ENCODE results near the gene EFCAB6. TPM values are rescaled to one million over a fixed set of nuclear protein-coding genes. Genes with fewer than 3 reads are reported as not detected.

The EFCAB6 gene
- total and polyA plus RNA-seq, 2 of the 4 experiments (the other 2 are of a cell fraction): 0.44 to 1.1 TPM

DNA sequence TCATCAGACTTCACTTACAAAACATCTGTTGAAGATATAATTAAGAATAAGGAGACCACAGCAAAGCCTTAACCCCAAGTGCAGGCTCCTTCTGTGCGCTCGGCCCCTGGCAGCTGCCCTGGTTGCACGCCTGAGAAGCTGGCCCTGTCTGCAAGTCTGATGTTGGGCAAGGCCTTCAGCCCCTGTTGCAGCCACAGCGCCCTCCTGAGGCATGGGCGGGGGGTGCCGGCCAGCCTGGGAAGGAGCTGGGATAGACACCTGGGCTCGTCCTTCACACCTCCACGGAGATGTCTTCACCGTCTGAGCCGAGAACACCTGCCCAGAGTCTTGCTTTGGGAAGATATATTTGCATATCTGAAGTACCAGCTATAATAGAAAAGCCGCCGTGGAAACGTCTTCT lies 296.2 kb downstream of the EFCAB6 start:
- H3K27ac ChIP-seq (ENCODE audit: insufficient read depth, low read length): no peak overlapping the region
- intact Hi-C loops (cut with micrococcal nuclease) (no loop called here), dilution Hi-C loops (cut with HindIII; ENCODE audit: low sequenced_read_pairs, unreplicated experiment) (no loop called here), in situ Hi-C loops (cut with MboI; ENCODE audit: low sequenced_read_pairs) (no loop called here)
- H3K4ac ChIP-seq (ENCODE audit: low read depth, low read length): no peak overlapping the region
- no peaks in the 10 kb centered on the region for H3K9me1 ChIP-seq (ENCODE audit: insufficient read depth, low read length)
- no peaks in the 10 kb centered on the region for H3K79me1 ChIP-seq (ENCODE audit: low read depth in 1 of 2, low read length in 2 of 2)
- peaks cover 10% of the 10 kb centered on the region for H3K9me3 ChIP-seq (ENCODE audit: control insufficient read depth, insufficient read depth, low read length)
- BruUV-seq (replicated peaks): no TSS peak
- H3K27me3 ChIP-seq (ENCODE audit: control insufficient read depth, insufficient read depth, low read length): no peaks in the 10 kb centered on the region
- no peak overlapping the region for H3K14ac ChIP-seq (replicated peaks; ENCODE audit: low read depth, low read length)
- no peak overlapping the region for H2BK20ac ChIP-seq (ENCODE audit: low read depth, low read length)
- DNase-seq (no peak), ATAC-seq (ENCODE audit: low read depth) (no peak)
- ChIA-PET CTCF (no interaction called here), POLR2A (ENCODE audit: unreplicated experiment) (no interaction called here)
- no peak overlapping the region for H3K4me3 ChIP-seq (ENCODE audit: insufficient read depth, low read depth, low read length)
- H3K4me1 ChIP-seq (ENCODE audit: control insufficient read depth, insufficient read depth, low read length): no peaks in the 10 kb centered on the region
- H4K5ac ChIP-seq (ENCODE audit: low read depth, low read length): no peak overlapping the region
- H2AFZ ChIP-seq (replicated peaks; ENCODE audit: low read length, poor library complexity): no peak overlapping the region
- H3K56ac ChIP-seq (ENCODE audit: extremely low read depth, insufficient read depth, low read length): no peak overlapping the region
- no peak overlapping the region for H2BK5ac ChIP-seq (ENCODE audit: low read depth, low read length, poor library complexity, severe bottlenecking)
- no peak overlapping the region for H4K8ac ChIP-seq (ENCODE audit: low read depth in 2 of 2, low read length in 2 of 2)
- no peaks in the 10 kb centered on the region for H3K36me3 ChIP-seq (ENCODE audit: control insufficient read depth, insufficient read depth, low read length)
- no peak overlapping the region for H2AK5ac ChIP-seq (ENCODE audit: low read depth, low read length)
- H3K18ac ChIP-seq (ENCODE audit: low read depth, low read length): no peak overlapping the region
- H3K9ac ChIP-seq (ENCODE audit: low read depth, low read length): no peak overlapping the region
- H3K23ac ChIP-seq (ENCODE audit: low read depth, low read length): no peak overlapping the region
- H2BK120ac ChIP-seq (ENCODE audit: low read depth, low read length): no peak overlapping the region
- WGBS, 2 experiments (ENCODE audit: extremely low coverage in 2 of 2, insufficient read length in 1 of 2): 56% methylated on average over 6 of the region's 13 CpGs; no CpG with 5 or more reads in 1 of the 2 experiments
- H4K91ac ChIP-seq (ENCODE audit: insufficient read depth, low read depth, low read length): no peak overlapping the region
- no peak overlapping the region for H2AK9ac ChIP-seq (replicated peaks; ENCODE audit: low read depth, low read length, poor library complexity)
- H3K4me2 ChIP-seq (ENCODE audit: low read depth, low read length): no peak overlapping the region
- H2BK15ac ChIP-seq (ENCODE audit: low read depth, low read length): no peak overlapping the region
- no peaks in the 10 kb centered on the region for H4K20me1 ChIP-seq (ENCODE audit: insufficient read depth, low read length)
- TF ChIP-seq, protein P1, sequence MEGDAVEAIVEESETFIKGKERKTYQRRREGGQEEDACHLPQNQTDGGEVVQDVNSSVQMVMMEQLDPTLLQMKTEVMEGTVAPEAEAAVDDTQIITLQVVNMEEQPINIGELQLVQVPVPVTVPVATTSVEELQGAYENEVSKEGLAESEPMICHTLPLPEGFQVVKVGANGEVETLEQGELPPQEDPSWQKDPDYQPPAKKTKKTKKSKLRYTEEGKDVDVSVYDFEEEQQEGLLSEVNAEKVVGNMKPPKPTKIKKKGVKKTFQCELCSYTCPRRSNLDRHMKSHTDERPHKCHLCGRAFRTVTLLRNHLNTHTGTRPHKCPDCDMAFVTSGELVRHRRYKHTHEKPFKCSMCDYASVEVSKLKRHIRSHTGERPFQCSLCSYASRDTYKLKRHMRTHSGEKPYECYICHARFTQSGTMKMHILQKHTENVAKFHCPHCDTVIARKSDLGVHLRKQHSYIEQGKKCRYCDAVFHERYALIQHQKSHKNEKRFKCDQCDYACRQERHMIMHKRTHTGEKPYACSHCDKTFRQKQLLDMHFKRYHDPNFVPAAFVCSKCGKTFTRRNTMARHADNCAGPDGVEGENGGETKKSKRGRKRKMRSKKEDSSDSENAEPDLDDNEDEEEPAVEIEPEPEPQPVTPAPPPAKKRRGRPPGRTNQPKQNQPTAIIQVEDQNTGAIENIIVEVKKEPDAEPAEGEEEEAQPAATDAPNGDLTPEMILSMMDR (conservative IDR thresholded peaks at IDR 0.05; ENCODE audit: low read depth, low read length): no peak
- TF ChIP-seq RCOR1 (IDR thresholded peaks at IDR 0.05; ENCODE audit: insufficient replicate concordance, low read length) (no peak), RAD21 (IDR thresholded peaks at IDR 0.05; ENCODE audit: low read length) (no peak), CEBPB (IDR thresholded peaks at IDR 0.05; ENCODE audit: low read depth, low read length) (no peak), MAFK (IDR thresholded peaks at IDR 0.05; ENCODE audit: low read depth, low read length) (no peak), FOS (IDR thresholded peaks at IDR 0.05; ENCODE audit: low read depth, low read length) (no peak), MXI1 (IDR thresholded peaks at IDR 0.05; ENCODE audit: borderline replicate concordance, low read depth, low read length) (no peak), CHD1 (IDR thresholded peaks at IDR 0.05; ENCODE audit: low read depth, low read length) (no peak), BHLHE40 (IDR thresholded peaks at IDR 0.05; ENCODE audit: low read depth, low read length) (no peak), SMC3 (IDR thresholded peaks at IDR 0.05; ENCODE audit: low read depth, low read length) (no peak), RFX5 (IDR thresholded peaks at IDR 0.05; ENCODE audit: low read depth, low read length) (no peak), MAZ (IDR thresholded peaks at IDR 0.05; ENCODE audit: borderline replicate concordance, low read depth, low read length) (no peak), NFE2L2 (IDR thresholded peaks at IDR 0.05; ENCODE audit: low read depth, low read length) (no peak), POLR2A (IDR thresholded peaks at IDR 0.05; ENCODE audit: low read depth, low read length) (no peak)
- TF ChIP-seq, protein P2, sequence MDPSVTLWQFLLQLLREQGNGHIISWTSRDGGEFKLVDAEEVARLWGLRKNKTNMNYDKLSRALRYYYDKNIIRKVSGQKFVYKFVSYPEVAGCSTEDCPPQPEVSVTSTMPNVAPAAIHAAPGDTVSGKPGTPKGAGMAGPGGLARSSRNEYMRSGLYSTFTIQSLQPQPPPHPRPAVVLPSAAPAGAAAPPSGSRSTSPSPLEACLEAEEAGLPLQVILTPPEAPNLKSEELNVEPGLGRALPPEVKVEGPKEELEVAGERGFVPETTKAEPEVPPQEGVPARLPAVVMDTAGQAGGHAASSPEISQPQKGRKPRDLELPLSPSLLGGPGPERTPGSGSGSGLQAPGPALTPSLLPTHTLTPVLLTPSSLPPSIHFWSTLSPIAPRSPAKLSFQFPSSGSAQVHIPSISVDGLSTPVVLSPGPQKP (IDR thresholded peaks at IDR 0.05; ENCODE audit: borderline replicate concordance, low read depth, low read length): no peak
- TF ChIP-seq, protein P3, sequence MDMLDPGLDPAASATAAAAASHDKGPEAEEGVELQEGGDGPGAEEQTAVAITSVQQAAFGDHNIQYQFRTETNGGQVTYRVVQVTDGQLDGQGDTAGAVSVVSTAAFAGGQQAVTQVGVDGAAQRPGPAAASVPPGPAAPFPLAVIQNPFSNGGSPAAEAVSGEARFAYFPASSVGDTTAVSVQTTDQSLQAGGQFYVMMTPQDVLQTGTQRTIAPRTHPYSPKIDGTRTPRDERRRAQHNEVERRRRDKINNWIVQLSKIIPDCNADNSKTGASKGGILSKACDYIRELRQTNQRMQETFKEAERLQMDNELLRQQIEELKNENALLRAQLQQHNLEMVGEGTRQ (IDR thresholded peaks at IDR 0.05; ENCODE audit: low read depth, low read length): no peak
